Neural progenitor cell (in vitro differentiated cells): Measurements from ENCODE around the gene DAPK2. TPM values are rescaled to one million over a fixed set of nuclear protein-coding genes. Genes with fewer than 3 reads are reported as not detected.

Experiments
- DNase-seq: peaks from one replicate; pipeline ENCODE4 v3.0.0-alpha.2; 2016; ENCODE audit warnings: low spot score
- H2AFZ ChIP-seq: fragments of 200-600 bp; sonication (generic); replicated peaks from 2 replicates; pipeline ENCODE4 v1.6.1; 2016; ENCODE audit warnings: antibody characterized with exemption
- H3F3A ChIP-seq: fragments of 200-600 bp; sonication (generic); 2 replicates; pipeline ENCODE4 v1.6.1; 2016; ENCODE audit warnings: antibody characterized with exemption, low read depth
- H3K27ac ChIP-seq: fragments of 200-600 bp; sonication (generic); 2 replicates; pipeline ENCODE4 v1.5.1; 2016; ENCODE audit warnings: mild to moderate bottlenecking
- H3K27me3 ChIP-seq: fragments of 200-600 bp; sonication (generic); 2 replicates; pipeline ENCODE4 v1.6.1; 2016; ENCODE audit warnings: mild to moderate bottlenecking, moderate library complexity
- H3K36me3 ChIP-seq: fragments of 200-600 bp; sonication (generic); 2 replicates; pipeline ENCODE4 v1.5.1; 2016
- H3K4me1 ChIP-seq: fragments of 200-600 bp; sonication (generic); 2 replicates; pipeline ENCODE4 v1.6.1; 2016; ENCODE audit warnings: mixed run types
- H3K4me2 ChIP-seq: fragments of 200-600 bp; sonication (generic); 2 replicates; pipeline ENCODE4 v1.6.1; 2016
- H3K4me3 ChIP-seq: fragments of 200-600 bp; sonication (generic); 2 replicates; pipeline ENCODE4 v1.5.1; 2016
- H3K79me2 ChIP-seq: fragments of 200-600 bp; sonication (generic); 2 replicates; pipeline ENCODE4 v1.6.1; 2016; ENCODE audit warnings: low read depth
- H3K9ac ChIP-seq: fragments of 200-600 bp; sonication (generic); 2 replicates; pipeline ENCODE4 v1.6.1; 2016
- H3K9me3 ChIP-seq: fragments of 200-600 bp; sonication (generic); 2 replicates; pipeline ENCODE4 v1.5.1; 2016; ENCODE audit warnings: low read depth
- H4K20me1 ChIP-seq: fragments of 200-600 bp; sonication (generic); 2 replicates; pipeline ENCODE4 v1.6.1; 2016; ENCODE audit warnings: low read depth
- H3K27ac Mint-ChIP-seq: 3 replicates; pipeline ENCODE4 v1.8.0; 2021; ENCODE audit warnings: mixed read lengths
- H3K27me3 Mint-ChIP-seq: 2 replicates; pipeline ENCODE4 v1.8.0; 2022; ENCODE audit warnings: low read depth, mild to moderate bottlenecking, inconsistent platforms, moderate library complexity, mixed read lengths; ENCODE audit not compliant: insufficient read depth
- H3K36me3 Mint-ChIP-seq: 3 replicates; pipeline ENCODE4 v1.8.0; 2021; ENCODE audit warnings: mixed read lengths
- H3K4me1 Mint-ChIP-seq: 3 replicates; pipeline ENCODE4 v1.8.0; 2021; ENCODE audit warnings: mixed read lengths
- H3K4me3 Mint-ChIP-seq: 3 replicates; pipeline ENCODE4 v1.8.0; 2021; ENCODE audit warnings: mild to moderate bottlenecking, moderate library complexity, mixed read lengths
- H3K9me3 Mint-ChIP-seq: 3 replicates; pipeline ENCODE4 v1.8.0; 2020; ENCODE audit warnings: mixed read lengths
- EZH2 ChIP-seq: fragments of 200-600 bp; sonication (generic); IDR thresholded peaks from 2 replicates; pipeline ENCODE4 v1.6.1; 2017; ENCODE audit warnings: antibody characterized with exemption, mild to moderate bottlenecking, moderate library complexity
- EZH2phosphoT487 ChIP-seq: fragments of 200-600 bp; sonication (generic); IDR thresholded peaks from 2 replicates; pipeline ENCODE4 v1.6.1; 2017; ENCODE audit warnings: antibody characterized with exemption
- total RNA-seq: library from RNA; depleted of rRNA; stranded (reverse); fragments of >200 nt; gene quantifications from 2 replicates; pipeline ENCODE4 v1.2.3, GENCODE V29; 2015; ENCODE audit warnings: low replicate concordance
- TF ChIP-seq, protein P1 (sequence below): fragments of 200-600 bp; sonication (generic); IDR thresholded peaks from 2 replicates; pipeline ENCODE4 v1.5.1; 2017; ENCODE audit warnings: antibody characterized with exemption, mild to moderate bottlenecking

The DAPK2 gene
- total RNA-seq, 1 donor from 2014 or later: 5.4 TPM

DNA sequence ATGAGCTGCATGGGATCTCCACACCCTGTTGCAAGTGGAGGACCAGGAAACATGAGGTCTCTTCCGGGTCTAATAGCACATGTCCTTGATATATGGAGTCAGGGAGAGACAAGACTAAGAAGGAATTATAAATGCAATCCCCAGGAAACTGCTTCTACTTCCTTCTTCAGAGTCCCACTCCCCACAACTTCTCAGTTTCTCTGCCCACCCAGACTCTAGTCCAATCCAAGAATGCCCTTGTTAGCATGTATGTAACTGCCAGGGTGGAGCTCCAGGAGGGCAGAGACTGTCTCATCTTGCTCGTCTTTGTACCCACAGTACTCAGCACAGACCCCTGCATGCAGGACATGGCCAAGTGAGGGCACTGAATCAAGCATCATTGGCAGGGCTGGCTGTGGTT lies 8.3 kb downstream of the DAPK2 start:
- no peak for TF ChIP-seq EZH2phosphoT487
- peaks cover 2% of the 10 kb centered on the region for H3K27me3 Mint-ChIP-seq
- peaks cover 3% of the 10 kb centered on the region for H3K36me3 ChIP-seq
- no peak overlapping the region for H2AFZ ChIP-seq
- peaks cover 6% of the 10 kb centered on the region for H3K4me1 Mint-ChIP-seq
- DNase-seq: no peak
- no peaks in the 10 kb centered on the region for H3K27me3 ChIP-seq
- H3F3A ChIP-seq: no peaks in the 10 kb centered on the region
- H3K4me1 ChIP-seq: no peaks in the 10 kb centered on the region
- H3K4me3 ChIP-seq: no peak overlapping the region
- no peak overlapping the region for H3K27ac Mint-ChIP-seq
- H3K4me2 ChIP-seq: no peak overlapping the region
- no peaks in the 10 kb centered on the region for H3K9me3 Mint-ChIP-seq
- peaks cover 7% of the 10 kb centered on the region for H3K36me3 Mint-ChIP-seq
- H3K27ac ChIP-seq: no peak overlapping the region
- no peak overlapping the region for H3K9ac ChIP-seq
- H3K9me3 ChIP-seq: no peaks in the 10 kb centered on the region
- no peaks in the 10 kb centered on the region for H4K20me1 ChIP-seq
- no peaks in the 10 kb centered on the region for H3K79me2 ChIP-seq
- H3K4me3 Mint-ChIP-seq: no peak overlapping the region

DNA sequence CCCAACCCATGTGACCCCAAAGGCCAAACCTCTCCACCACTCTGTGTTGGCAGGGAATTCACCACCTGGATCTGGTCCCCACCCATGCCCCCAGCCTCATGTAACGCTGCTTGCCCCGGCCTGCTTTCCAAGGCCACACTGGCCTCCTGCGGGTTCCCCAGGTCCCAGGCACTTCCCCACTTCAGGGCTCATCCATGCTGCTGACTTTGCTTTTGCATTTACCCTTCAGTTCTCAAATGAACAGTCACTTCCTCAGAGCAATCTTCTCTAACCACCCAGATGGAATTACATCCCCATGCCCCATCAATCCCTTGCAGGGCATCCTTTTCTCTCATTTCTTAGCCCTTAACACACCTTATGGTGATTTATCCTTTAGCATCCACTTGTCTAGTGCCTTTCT lies 9.2 kb downstream of the DAPK2 start:
- Histone ChIP-seq H3K4me3 (no peak overlapping the region), H3K4me1 (no peaks in the 10 kb centered on the region), H3F3A (no peaks in the 10 kb centered on the region), H3K4me2 (no peak overlapping the region), H3K9ac (no peak overlapping the region), H3K36me3 (peaks cover 3% of the 10 kb centered on the region), H3K27ac (no peak overlapping the region), H4K20me1 (no peaks in the 10 kb centered on the region), H3K9me3 (no peaks in the 10 kb centered on the region), H3K27me3 (no peaks in the 10 kb centered on the region), H3K79me2 (no peaks in the 10 kb centered on the region), H2AFZ (no peak overlapping the region)
- Mint-ChIP-seq H3K27ac (no peak overlapping the region), H3K9me3 (no peaks in the 10 kb centered on the region), H3K4me1 (peaks cover 6% of the 10 kb centered on the region), H3K36me3 (peaks cover 7% of the 10 kb centered on the region), H3K4me3 (no peak overlapping the region), H3K27me3 (peaks cover 2% of the 10 kb centered on the region)
- no peak for TF ChIP-seq EZH2
- no peak for DNase-seq

DNA sequence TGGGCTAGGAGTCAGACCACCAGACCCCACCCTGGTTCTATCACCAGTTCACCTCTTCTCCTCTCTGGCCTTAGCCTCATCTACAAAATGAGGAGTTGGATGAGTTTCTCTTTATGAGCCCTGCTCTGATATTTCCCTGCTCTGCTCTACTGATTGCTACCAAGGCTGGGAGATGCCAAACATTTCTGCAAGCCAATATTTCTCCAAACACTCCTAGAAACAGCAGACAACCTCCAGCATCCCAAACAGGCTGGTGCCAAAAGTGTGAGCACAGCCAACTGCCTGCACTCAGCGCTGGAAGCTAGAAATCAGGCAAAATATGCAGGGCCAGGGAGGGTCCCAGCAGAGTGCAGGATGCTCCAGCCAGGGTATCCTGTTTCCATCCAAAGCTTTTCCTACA lies 10.8 kb downstream of the DAPK2 start:
- Histone ChIP-seq H3K4me3 (no peak overlapping the region), H3K4me2 (no peak overlapping the region), H3K79me2 (no peaks in the 10 kb centered on the region), H3K27ac (no peak overlapping the region), H3K9me3 (no peaks in the 10 kb centered on the region), H3K36me3 (peaks cover 3% of the 10 kb centered on the region), H3K9ac (no peak overlapping the region), H3K4me1 (no peaks in the 10 kb centered on the region), H2AFZ (no peak overlapping the region), H3K27me3 (no peaks in the 10 kb centered on the region), H3F3A (no peaks in the 10 kb centered on the region), H4K20me1 (no peaks in the 10 kb centered on the region)
- no peak for TF ChIP-seq EZH2
- no peak for TF ChIP-seq EZH2phosphoT487
- TF ChIP-seq, protein P1, sequence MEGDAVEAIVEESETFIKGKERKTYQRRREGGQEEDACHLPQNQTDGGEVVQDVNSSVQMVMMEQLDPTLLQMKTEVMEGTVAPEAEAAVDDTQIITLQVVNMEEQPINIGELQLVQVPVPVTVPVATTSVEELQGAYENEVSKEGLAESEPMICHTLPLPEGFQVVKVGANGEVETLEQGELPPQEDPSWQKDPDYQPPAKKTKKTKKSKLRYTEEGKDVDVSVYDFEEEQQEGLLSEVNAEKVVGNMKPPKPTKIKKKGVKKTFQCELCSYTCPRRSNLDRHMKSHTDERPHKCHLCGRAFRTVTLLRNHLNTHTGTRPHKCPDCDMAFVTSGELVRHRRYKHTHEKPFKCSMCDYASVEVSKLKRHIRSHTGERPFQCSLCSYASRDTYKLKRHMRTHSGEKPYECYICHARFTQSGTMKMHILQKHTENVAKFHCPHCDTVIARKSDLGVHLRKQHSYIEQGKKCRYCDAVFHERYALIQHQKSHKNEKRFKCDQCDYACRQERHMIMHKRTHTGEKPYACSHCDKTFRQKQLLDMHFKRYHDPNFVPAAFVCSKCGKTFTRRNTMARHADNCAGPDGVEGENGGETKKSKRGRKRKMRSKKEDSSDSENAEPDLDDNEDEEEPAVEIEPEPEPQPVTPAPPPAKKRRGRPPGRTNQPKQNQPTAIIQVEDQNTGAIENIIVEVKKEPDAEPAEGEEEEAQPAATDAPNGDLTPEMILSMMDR: no peak
- peaks cover 2% of the 10 kb centered on the region for H3K27me3 Mint-ChIP-seq
- H3K4me3 Mint-ChIP-seq: no peak overlapping the region
- no peak for DNase-seq
- H3K36me3 Mint-ChIP-seq: peaks cover 7% of the 10 kb centered on the region
- no peaks in the 10 kb centered on the region for H3K9me3 Mint-ChIP-seq
- no peak overlapping the region for H3K27ac Mint-ChIP-seq
- peaks cover 6% of the 10 kb centered on the region for H3K4me1 Mint-ChIP-seq

DNA sequence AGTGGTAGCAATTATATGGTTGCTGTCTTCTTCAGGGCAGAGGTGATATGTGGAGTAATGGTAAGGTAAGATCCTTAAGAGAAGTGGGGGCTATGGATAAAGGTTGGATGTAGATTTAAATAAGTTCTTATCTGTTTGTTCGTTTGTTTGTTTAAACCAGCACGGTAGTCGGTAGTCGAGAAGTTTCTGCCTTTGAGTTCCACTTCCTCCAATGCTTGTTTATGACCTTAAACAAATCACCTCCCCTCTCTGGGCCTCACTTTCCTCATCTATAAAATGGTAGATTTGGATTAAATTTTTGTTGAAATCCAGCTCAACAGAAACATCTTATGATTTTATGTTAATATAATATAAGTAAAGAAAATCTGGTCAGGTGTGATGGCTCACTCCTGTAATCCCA lies 11.8 kb downstream of the DAPK2 start:
- no peaks in the 10 kb centered on the region for H4K20me1 ChIP-seq
- H3K27ac ChIP-seq: no peak overlapping the region
- Mint-ChIP-seq H3K4me1 (peaks cover 2% of the 10 kb centered on the region), H3K27me3 (peaks cover 2% of the 10 kb centered on the region), H3K36me3 (peaks cover 9% of the 10 kb centered on the region), H3K4me3 (no peak overlapping the region), H3K27ac (no peak overlapping the region), H3K9me3 (no peaks in the 10 kb centered on the region)
- DNase-seq: no peak
- TF ChIP-seq EZH2phosphoT487 (no peak), EZH2 (no peak)
- TF ChIP-seq, protein P1: no peak
- no peaks in the 10 kb centered on the region for H3F3A ChIP-seq
- H3K27me3 ChIP-seq: no peaks in the 10 kb centered on the region
- no peaks in the 10 kb centered on the region for H3K9me3 ChIP-seq
- H3K36me3 ChIP-seq: peaks cover 3% of the 10 kb centered on the region
- no peak overlapping the region for H3K4me3 ChIP-seq
- no peak overlapping the region for H3K9ac ChIP-seq
- H3K79me2 ChIP-seq: no peaks in the 10 kb centered on the region
- no peak overlapping the region for H2AFZ ChIP-seq
- no peak overlapping the region for H3K4me2 ChIP-seq
- H3K4me1 ChIP-seq: peaks cover 4% of the 10 kb centered on the region
